Mesendoderm (in vitro differentiated cells): ENCODE measurements around the gene CD70.
"Not testable (repeated sequence)": the region's sequence is repeated elsewhere in the genome, so short reads cannot be mapped to it uniquely, and the experiment has no call there.

ENCODE experiments used
- DNase-seq: peaks from one replicate; pipeline ENCODE4 v3.0.0; 2013
- H2AK5ac ChIP-seq: 2 replicates; pipeline ENCODE4 v1.6.1; 2013; ENCODE audit warnings: low read length, inconsistent platforms
- H2BK120ac ChIP-seq: 2 replicates; pipeline ENCODE4 v1.6.1; 2013; ENCODE audit warnings: low read depth, mild to moderate bottlenecking, low read length, moderate library complexity, mixed read lengths
- H2BK15ac ChIP-seq: replicated peaks from 2 replicates; pipeline ENCODE4 v1.6.1; 2013; ENCODE audit warnings: low read depth, mild to moderate bottlenecking, moderate library complexity
- H2BK5ac ChIP-seq: 2 replicates; pipeline ENCODE4 v1.6.1; 2013; ENCODE audit warnings: low read length, inconsistent platforms
- H3K18ac ChIP-seq: 2 replicates; pipeline ENCODE4 v1.6.1; 2013; ENCODE audit warnings: mild to moderate bottlenecking, low read length, mixed read lengths
- H3K23ac ChIP-seq: one replicate; pipeline ENCODE4 v1.6.1; 2013; ENCODE audit warnings: low read length
- H3K27ac ChIP-seq: 2 replicates; pipeline ENCODE4 v1.5.1; 2013; ENCODE audit warnings: low read depth, mild to moderate bottlenecking, inconsistent platforms, low read length, moderate library complexity
- H3K27me3 ChIP-seq: 2 replicates; pipeline ENCODE4 v1.6.1; 2013; ENCODE audit warnings: low read length, control low read depth, mild to moderate bottlenecking, inconsistent platforms; ENCODE audit not compliant: insufficient read depth, poor library complexity
- H3K36me3 ChIP-seq: 2 replicates; pipeline ENCODE4 v1.6.1; 2013; ENCODE audit warnings: low read length, inconsistent platforms; ENCODE audit not compliant: control insufficient read depth, insufficient read depth
- H3K4ac ChIP-seq: one replicate; pipeline ENCODE4 v1.6.1; 2013; ENCODE audit warnings: low read depth, mild to moderate bottlenecking, low read length, moderate library complexity
- H3K4me1 ChIP-seq: 2 replicates; pipeline ENCODE4 v1.6.1; 2013; ENCODE audit warnings: low read depth, low read length, inconsistent platforms; ENCODE audit not compliant: control insufficient read depth
- H3K4me2 ChIP-seq: 2 replicates; pipeline ENCODE4 v1.6.1; 2013; ENCODE audit warnings: low read length
- H3K4me3 ChIP-seq: 2 replicates; pipeline ENCODE4 v1.5.1; 2013; ENCODE audit warnings: mild to moderate bottlenecking, low read length
- H3K56ac ChIP-seq: one replicate; pipeline ENCODE4 v1.6.1; 2013; ENCODE audit warnings: low read length
- H3K79me1 ChIP-seq: 2 replicates; pipeline ENCODE4 v1.6.1; 2013; ENCODE audit warnings: low read length, inconsistent platforms
- H3K79me2 ChIP-seq: 2 replicates; pipeline ENCODE4 v1.6.1; 2013; ENCODE audit warnings: mild to moderate bottlenecking, low read length; ENCODE audit not compliant: control insufficient read depth, insufficient read depth
- H3K9ac ChIP-seq: 2 replicates; pipeline ENCODE4 v1.6.1; 2013; ENCODE audit warnings: low read length, inconsistent platforms
- H4K5ac ChIP-seq: one replicate; pipeline ENCODE4 v1.6.1; 2013; ENCODE audit warnings: low read length
- H4K8ac ChIP-seq: one replicate; pipeline ENCODE4 v1.6.1; 2013; ENCODE audit warnings: low read depth, mild to moderate bottlenecking, control low read depth, low read length, moderate library complexity
- WGBS: extraction: QIAGEN DNeasy Blood & Tissue Kit; methylation state at CpG from one replicate; pipeline ENCODE4 v1.1.7; 2013; ENCODE audit warnings: low lambda C conversion rate, missing lambda C conversion rate; ENCODE audit not compliant: insufficient coverage; ENCODE audit errors: extremely low coverage; 5-methylcytosine and 5-hydroxymethylcytosine counted together

The CD70 gene

DNA sequence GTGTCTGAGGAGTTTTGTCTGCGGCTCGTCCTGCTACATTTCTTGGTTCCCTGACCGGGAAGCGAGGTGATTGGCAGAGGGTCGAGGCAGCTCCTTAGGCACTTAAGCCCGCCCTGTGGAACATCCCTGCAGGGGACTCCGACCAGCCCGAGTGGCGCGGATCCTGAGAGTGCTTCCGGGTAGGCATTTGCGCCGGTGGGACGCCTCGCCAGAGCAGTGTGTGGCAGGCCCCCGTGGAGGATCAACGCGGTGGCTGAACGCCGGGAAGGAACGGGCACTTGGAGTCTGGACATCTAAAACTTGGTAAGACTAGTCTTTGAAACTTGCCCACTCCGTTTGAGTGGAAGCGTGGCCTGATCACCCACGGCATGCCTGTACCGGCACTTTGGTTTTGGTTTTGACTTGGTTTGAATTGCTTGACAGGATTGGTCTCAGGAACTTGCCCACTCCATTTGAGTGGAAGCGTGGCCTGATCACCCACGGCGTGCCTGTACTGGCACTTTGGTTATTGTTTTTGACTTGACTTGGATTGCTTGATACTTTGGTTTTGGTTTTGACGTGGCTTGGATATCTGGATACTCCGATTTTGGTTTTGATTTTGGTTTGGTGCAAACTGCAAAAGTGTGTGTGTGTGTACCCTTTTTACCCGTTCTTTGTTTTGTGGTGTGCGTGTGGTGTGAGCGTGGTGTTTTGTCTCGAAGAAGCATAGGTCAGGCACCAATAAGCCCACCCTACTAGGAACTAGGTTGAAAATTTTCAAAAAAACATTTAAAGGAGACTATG lies 6.7 kb upstream of the CD70 start:
- not testable (repeated sequence) for H3K79me1 ChIP-seq, H3K36me3 ChIP-seq, H2BK120ac ChIP-seq, H3K4me3 ChIP-seq, H3K4ac ChIP-seq, H3K23ac ChIP-seq, H4K8ac ChIP-seq, H3K56ac ChIP-seq, H2AK5ac ChIP-seq, H3K4me2 ChIP-seq, H3K9ac ChIP-seq, H2BK15ac ChIP-seq, H4K5ac ChIP-seq, DNase-seq, H3K79me2 ChIP-seq, H3K4me1 ChIP-seq, H3K18ac ChIP-seq, H2BK5ac ChIP-seq, H3K27ac ChIP-seq, H3K27me3 ChIP-seq
- WGBS: no CpG with 5 or more reads among the region's 34 CpGs

DNA sequence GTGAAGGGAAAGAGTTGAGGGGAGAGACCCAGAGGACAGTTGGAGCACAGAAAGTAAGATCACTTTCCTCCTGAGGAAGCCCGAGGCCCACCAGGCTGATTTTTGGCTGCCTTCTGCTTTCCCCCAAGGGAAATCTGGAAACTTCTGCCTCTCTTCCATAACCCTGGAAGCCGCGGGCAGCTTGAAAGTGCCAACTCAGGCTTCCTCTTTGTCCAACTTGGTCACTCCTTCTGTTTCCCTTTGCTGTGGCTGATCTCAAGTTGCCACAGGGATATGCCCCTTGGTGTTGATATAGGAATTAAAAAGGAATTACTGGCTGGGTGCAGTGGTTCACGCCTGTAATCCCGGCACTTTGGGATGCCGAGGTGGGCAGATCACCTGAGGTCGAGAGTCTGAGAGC lies 5.7 kb upstream of the CD70 start:
- no peak overlapping the region for H2AK5ac ChIP-seq
- H3K27ac ChIP-seq: no peak overlapping the region
- H3K9ac ChIP-seq: no peak overlapping the region
- no peak overlapping the region for H3K23ac ChIP-seq
- no peak overlapping the region for H2BK15ac ChIP-seq
- DNase-seq: no peak
- no peaks in the 10 kb centered on the region for H3K4me1 ChIP-seq
- H3K79me2 ChIP-seq: no peaks in the 10 kb centered on the region
- H3K18ac ChIP-seq: no peak overlapping the region
- H3K27me3 ChIP-seq: no peaks in the 10 kb centered on the region
- no peak overlapping the region for H3K4ac ChIP-seq
- H3K36me3 ChIP-seq: no peaks in the 10 kb centered on the region
- no peak overlapping the region for H3K56ac ChIP-seq
- H2BK5ac ChIP-seq: no peak overlapping the region
- H3K4me2 ChIP-seq: no peak overlapping the region
- no CpG with 5 or more reads among the region's 7 CpGs for WGBS
- no peak overlapping the region for H3K4me3 ChIP-seq
- no peak overlapping the region for H4K8ac ChIP-seq
- H3K79me1 ChIP-seq: no peaks in the 10 kb centered on the region
- H2BK120ac ChIP-seq: no peak overlapping the region
- no peak overlapping the region for H4K5ac ChIP-seq

- Histone ChIP-seq H3K79me2 (no peaks in the 10 kb centered on the region), H3K9ac (no peak overlapping the region), H2BK5ac (no peak overlapping the region), H3K27ac (no peak overlapping the region), H3K56ac (no peak overlapping the region), H3K79me1 (no peaks in the 10 kb centered on the region), H4K8ac (no peak overlapping the region), H3K36me3 (no peaks in the 10 kb centered on the region), H2AK5ac (no peak overlapping the region), H2BK120ac (no peak overlapping the region), H3K4me2 (no peak overlapping the region), H3K27me3 (peaks cover 7% of the 10 kb centered on the region), H3K4me1 (no peaks in the 10 kb centered on the region), H3K4ac (no peak overlapping the region), H4K5ac (no peak overlapping the region), H3K23ac (no peak overlapping the region), H2BK15ac (no peak overlapping the region), H3K18ac (no peak overlapping the region), H3K4me3 (no peak overlapping the region)
- WGBS: no CpG with 5 or more reads among the region's 11 CpGs
- DNase-seq: no peak
Observed at GRCh38 chr19:6593651-6594416, 2.9 kb upstream of the CD70 start.

DNA sequence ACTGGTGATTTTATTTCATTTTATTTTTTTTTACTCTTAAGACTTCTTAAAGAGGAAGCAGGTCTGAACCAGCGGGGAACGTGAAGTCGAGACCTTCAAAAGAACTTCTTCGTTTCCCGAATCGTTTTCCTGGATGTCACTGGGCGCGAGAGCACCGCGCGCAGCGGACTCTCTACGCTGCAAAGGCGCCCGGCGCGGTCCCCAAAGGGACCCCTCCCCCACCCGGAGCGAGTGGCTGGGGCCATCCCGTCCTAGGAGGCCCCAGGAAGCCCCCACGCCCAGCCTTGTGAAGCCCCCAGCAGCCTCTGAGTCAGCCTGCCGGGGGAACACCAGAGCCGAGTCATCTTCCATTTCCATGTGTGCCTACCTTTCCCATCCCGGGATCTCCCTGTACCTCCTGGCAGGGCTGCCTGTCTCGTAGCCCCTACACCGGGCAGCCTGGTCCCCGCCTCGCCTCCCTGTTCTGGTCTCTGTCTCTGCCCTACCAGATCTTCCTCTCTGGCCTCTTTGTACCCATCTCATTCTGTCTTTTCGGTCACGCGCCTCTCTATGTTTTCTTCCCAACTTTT lies 608 bp downstream of the CD70 start:
- H3K79me1 ChIP-seq: no peaks in the 10 kb centered on the region
- H2BK15ac ChIP-seq: no peak overlapping the region
- WGBS: no CpG with 5 or more reads among the region's 31 CpGs
- no peak overlapping the region for H3K4ac ChIP-seq
- peaks cover 2% of the 10 kb centered on the region for H3K4me1 ChIP-seq
- H2BK5ac ChIP-seq: no peak overlapping the region
- H3K56ac ChIP-seq: peak overlapping the region; percentile 70
- H3K36me3 ChIP-seq: no peaks in the 10 kb centered on the region
- peak; percentile 37 for DNase-seq
- H4K8ac ChIP-seq: no peak overlapping the region
- H3K18ac ChIP-seq: no peak overlapping the region
- peak overlapping the region; percentile 33 for H3K4me3 ChIP-seq
- H3K4me2 ChIP-seq: peak overlapping the region; percentile 76
- no peak overlapping the region for H2AK5ac ChIP-seq
- peak overlapping the region; percentile 39 for H3K9ac ChIP-seq
- no peak overlapping the region for H3K27ac ChIP-seq
- H3K79me2 ChIP-seq: no peaks in the 10 kb centered on the region
- no peak overlapping the region for H3K23ac ChIP-seq
- H3K27me3 ChIP-seq: peaks cover 17% of the 10 kb centered on the region
- H2BK120ac ChIP-seq: no peak overlapping the region
- no peak overlapping the region for H4K5ac ChIP-seq

DNA sequence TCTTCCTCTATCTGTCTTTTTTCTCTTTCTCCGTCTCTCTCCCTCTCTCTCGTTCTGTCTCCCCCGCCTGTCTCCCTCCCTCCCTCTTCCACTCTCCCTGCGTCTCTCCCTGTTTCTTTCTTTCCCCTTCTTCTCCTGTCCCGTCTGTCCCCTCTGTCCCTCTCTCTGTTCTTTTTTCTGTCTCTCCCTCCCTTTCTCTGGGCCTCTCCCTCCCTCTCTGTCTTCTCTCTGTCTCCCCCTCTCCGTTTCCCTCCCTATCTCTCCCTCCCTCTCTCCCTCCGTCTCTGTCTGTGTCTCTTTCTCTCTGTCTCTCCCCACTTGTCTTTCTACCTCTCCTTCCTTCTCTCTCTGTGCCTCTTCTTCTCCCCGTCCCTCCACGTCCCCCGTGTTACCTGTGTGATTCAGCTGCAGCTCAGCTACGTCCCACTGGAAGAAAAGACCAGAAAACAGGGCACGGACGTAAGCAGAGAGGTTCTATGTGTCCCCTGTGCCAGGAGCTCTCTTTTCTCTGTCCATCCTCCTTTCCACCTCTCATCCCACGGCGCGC lies 1.2 kb downstream of the CD70 start:
- peak overlapping the region; percentile 33 for H3K4me3 ChIP-seq
- no peak overlapping the region for H4K8ac ChIP-seq
- H3K79me2 ChIP-seq: no peaks in the 10 kb centered on the region
- H3K18ac ChIP-seq: no peak overlapping the region
- no peak overlapping the region for H2BK15ac ChIP-seq
- no peak overlapping the region for H3K4ac ChIP-seq
- H3K23ac ChIP-seq: no peak overlapping the region
- H3K79me1 ChIP-seq: no peaks in the 10 kb centered on the region
- H3K56ac ChIP-seq: peak overlapping the region; percentile 56
- H3K9ac ChIP-seq: peak overlapping the region; percentile 39
- no peak overlapping the region for H4K5ac ChIP-seq
- H3K4me1 ChIP-seq: peaks cover 2% of the 10 kb centered on the region
- no peak overlapping the region for H2AK5ac ChIP-seq
- H2BK5ac ChIP-seq: no peak overlapping the region
- no peak overlapping the region for H3K27ac ChIP-seq
- peaks cover 17% of the 10 kb centered on the region for H3K27me3 ChIP-seq
- no CpG with 5 or more reads among the region's 16 CpGs for WGBS
- no peak overlapping the region for H2BK120ac ChIP-seq
- peak overlapping the region; percentile 76 for H3K4me2 ChIP-seq
- no peaks in the 10 kb centered on the region for H3K36me3 ChIP-seq
- DNase-seq: peak; percentile 17
